ENCODE results near the gene CNOT3.
"Not testable (repeated sequence)": the region's sequence is repeated elsewhere in the genome, so short reads cannot be mapped to it uniquely, and the experiment has no call there.

The CNOT3 gene

DNA sequence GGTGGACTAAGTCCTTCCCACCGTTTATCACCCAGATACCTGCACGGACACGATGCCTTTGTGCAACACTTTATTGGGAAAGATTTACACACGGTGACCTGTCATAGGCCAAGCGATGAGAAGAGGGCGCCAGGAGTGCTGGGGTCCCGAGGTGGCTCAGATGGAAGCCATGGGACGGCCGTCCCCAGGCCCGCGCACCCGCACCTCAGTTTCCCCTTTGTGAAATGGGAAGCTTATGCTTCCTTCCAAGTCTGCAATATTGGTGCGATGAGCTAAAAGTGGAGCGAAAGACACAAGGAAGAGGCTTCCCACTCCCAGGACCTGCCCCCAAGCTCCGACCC is 35.8 kb downstream of the CNOT3 start:
- DNase-seq: no peak

GRCh38 chr19:54173951-54174834 is 36.6 kb downstream of the CNOT3 start:
- DNase-seq: no peak

GRCh38 chr19:54178581-54179261 is 41.2 kb downstream of the CNOT3 start:
- DNase-seq: no peak

DNA sequence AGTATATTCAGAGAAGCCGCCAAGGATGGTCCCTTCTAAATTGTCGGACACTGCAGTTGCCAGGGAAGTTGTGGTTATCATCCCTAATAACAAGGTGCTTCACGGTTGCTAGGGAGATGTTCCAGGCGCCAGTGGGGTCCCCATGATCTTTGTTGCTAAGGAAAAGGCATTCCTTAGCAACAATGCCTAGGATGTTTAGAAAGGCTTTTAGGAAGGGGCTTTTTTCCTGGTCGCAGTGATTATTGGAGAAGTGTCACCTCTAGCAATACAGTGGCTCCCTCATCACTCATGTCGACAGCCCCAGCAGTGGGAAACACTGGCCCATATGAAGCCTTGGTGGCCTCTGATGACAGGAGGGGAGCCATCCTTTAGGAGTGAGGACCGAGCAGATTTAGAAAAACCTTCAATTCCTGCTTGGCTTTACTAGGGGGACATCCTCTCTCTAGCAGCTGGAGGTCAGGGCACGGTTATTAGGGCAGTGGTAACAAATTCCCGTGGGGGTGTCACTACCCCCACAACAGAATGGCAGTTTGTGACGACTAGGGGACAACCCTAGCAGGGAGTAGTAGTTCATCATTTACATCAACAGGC is 41.8 kb downstream of the CNOT3 start:
- no peak for DNase-seq

- DNase-seq: no peak
Measured at GRCh38 chr19:54179921-54180461, 42.4 kb downstream of the CNOT3 start.

DNA sequence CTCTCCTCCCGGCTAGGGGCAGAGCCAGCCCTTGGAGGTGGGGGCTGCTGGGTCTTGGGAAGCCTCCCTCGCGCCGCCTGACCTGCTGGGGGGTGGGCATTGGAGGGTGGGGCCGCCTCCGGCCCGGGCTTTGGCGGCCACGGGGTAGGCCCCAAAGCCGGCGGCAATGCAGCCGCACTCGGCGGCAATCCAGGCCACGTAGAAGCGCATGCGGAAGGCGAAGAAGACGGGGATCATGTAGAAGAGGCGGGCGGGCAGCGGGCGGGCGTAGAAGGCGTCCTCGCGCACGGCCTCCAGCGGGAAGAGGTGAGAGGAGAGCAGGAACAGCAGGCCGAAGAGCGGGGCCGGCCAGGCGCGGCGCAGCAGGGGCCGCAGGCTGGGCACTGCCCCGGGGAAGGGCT is 43.1 kb downstream of the CNOT3 start:
- DNase-seq: no peak

DNA sequence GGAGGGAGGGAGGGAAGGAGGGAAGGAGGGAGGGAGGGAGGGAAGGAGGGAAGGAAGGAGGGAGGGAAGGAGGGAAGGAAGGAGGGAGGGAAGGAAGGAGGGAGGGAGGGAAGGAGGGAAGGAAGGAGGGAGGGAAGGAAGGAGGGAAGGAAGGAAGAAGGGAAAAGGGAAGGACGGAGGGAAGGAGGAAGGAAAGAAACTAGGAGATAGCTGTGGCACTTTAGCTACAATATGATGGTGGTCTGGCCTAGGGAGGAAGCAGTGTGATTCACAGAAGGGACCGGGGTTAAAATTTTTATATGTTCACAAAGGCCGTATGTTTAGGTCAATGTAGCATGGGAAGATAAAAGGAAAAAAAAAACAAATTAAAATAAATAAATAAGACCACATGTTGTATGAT is 44.3 kb downstream of the CNOT3 start:
- not testable (repeated sequence) for DNase-seq

GRCh38 chr19:54183431-54183830 is 45.9 kb downstream of the CNOT3 start:
- DNase-seq: no peak

- no peak for DNase-seq
Measured at GRCh38 chr19:54186351-54186750, 48.8 kb downstream of the CNOT3 start.

DNA sequence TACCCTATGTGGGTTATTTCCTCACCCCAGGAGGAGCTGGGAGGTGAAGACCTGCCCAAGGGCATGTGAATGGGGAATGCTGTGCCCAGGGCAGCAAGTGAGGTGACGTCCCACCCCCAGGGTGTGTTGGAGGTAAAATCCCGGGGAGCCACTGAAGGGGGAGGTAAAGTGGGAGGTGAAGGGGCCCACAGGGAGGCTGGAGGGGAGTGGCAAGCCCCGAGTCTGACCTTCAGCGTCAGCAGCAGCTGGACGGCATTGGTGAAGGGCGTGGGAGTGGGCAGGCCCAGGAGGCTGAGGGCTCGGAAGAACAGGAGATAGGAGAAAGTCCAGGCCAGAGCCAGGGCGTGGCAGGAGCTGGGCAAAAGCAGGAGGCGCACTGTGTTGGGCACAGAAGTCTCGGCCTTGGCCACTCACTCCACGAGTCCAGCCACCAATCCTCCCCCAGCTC is 49.4 kb downstream of the CNOT3 start:
- DNase-seq: no peak

DNA sequence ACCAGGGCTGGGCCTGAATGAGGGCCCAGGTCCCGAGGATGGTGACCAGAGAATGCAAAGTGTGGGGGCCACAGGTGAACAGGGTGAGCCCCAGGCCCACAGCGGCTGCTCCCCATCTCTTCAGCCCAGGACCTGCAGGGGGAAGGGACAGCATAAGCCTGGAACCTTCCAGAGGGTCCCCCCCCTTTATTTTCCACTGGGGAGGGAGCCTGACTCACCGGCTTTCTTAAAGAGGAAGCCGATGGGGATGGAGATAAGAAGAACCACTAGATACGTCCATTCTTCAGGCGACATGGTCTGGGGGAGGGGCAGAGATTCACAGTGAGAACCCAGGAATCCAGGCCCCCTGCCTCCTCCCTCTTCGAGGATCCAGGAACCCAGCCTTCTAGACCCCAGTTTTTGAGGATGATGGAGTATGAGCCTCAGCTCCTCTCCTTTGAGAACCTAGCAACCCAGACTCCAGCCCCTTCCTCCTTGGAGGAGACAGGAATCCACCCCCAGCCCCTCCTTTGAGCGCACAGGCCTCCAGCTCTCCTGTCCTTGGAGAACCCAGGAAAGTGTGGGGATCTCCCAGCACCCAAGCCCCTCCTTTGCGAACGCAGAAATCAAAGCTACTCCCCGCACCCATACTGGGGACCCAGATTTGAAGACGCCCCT is 50.8 kb downstream of the CNOT3 start:
- no peak for DNase-seq

GRCh38 chr19:54189145-54189734 is 51.7 kb downstream of the CNOT3 start, which contains the start of gene MBOAT7:
Gene MBOAT7 (minus strand): TSS chr19:54189580. CDS start chr19:54188508, 1,072 bp downstream.
- DNase-seq: no peak

DNA sequence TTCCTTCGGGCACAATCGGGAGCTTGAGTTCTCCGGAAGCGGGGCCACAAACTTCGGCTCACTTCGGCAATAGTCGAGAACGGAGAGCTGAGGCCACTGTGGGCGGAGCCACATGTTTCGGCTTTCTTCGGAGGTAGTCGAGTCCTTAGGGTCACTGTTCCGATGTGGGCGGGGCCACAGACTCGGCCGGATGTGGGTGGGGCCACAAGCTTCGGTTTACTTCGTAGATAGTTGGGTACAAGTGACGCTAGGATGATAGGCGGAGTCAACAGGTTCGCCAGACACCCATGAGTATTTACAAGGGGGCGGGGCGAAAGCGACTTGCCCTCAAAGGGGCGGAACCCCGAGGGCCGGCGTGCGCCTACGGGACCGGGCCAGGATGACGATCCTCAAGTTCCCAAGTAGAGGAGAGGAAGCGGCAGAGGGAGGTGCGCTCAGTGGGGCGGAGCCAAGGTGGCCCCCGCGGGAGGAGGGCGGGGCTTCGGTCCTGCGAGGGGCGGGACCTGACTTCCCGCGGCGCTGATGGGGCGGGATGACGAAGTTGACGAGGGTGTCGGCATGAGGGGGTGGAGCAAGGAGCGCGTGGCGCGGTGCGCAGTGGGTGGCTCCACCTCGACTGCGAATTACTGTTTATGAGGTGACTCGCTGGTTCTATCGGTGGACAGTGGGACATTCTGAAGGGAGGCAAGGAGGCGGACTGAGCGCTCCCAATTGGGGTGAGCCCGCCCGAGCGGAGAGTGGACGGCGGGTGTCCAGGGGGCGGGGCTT is 52.4 kb downstream of the CNOT3 start:
- peak; percentile 97 for DNase-seq

DNA sequence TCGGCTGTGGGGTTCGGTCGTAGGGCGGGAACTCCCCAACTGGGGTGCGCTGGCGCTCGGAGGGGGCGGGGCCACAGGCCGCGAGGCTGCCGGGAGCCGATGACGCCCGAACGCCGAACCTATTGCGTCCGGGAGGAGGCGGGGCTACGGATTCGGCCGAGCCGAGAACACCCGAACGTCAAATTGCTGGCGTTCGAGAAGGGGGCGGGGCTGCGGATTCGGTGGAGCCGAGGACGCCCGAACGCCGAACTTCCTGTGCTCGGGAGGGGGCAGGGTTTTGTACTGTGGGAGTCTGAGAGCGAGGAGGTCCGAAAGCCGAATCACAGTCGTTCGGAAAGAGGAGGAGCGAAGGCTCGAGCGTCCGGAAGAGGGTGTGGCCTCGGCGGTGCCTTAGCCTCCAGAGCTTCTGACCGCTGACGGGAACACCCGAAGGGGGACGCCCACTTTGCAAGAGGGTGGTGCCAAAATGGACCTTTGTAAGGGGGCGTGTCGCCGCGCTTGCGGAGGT is 53.0 kb downstream of the CNOT3 start:
- DNase-seq: peak; percentile 95

GRCh38 chr19:54191011-54191810 is 53.6 kb downstream of the CNOT3 start, which contains the start of gene TSEN34:
Gene TSEN34 (plus strand): TSS chr19:54191308. CDS start chr19:54191365, 57 bp downstream.
- DNase-seq: no peak

- no peak for DNase-seq
Measured at GRCh38 chr19:54191811-54192453, 54.4 kb downstream of the CNOT3 start.

DNA sequence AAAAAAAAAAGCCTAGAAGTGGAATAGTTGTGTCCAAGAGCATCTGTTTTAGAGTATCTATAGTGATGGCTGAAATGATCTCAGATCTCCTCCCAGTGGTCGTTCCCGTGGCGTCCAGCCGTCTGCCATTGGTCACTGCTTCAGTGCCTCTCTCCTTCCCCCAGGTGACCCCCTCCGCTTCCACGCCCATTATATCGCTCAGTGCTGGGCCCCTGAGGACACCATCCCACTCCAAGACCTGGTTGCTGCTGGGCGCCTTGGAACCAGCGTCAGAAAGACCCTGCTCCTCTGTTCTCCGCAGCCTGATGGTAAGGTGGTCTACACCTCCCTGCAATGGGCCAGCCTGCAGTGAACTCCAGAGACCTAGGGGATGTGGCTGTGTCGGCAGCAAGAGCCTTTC is 55.4 kb downstream of the CNOT3 start:
- DNase-seq: no peak

DNA sequence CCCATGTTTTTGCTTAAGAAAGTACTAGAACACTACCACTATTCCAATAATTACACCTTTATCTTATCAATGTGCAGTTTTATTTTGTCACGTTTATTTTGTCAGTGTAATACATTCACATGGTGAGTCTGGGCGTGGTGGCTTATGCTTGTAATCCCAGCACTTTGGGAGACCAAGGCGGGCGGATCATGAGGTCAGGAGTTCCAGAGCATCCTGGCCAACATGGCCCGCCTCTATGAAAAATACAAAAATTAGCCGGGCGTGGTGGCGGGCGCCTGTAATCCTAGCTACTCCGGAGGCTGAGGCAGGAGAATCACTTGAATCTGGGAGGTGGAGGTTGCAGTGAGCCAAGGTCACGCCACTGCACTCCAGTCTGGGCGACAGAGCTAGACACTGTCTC is 56.9 kb downstream of the CNOT3 start:
- DNase-seq: not testable (repeated sequence)

GRCh38 chr19:54196536-54196935 is 59.0 kb downstream of the CNOT3 start:
- DNase-seq: no peak

- no peak for DNase-seq
Measured at GRCh38 chr19:54197121-54197520, 59.6 kb downstream of the CNOT3 start.
